Skeletal muscle tissue (tissue), 4 donors: ENCODE measurements around the gene MED12L. TPM values are rescaled to one million over a fixed set of nuclear protein-coding genes. Genes with fewer than 3 reads are reported as not detected.
A peak's percentile ranks its signal among the peaks of the same experiment; 100 is the strongest.

Experiments
- H3K27ac ChIP-seq: one replicate; pipeline ENCODE4 v1.7.0; 2013; ENCODE audit warnings: mild to moderate bottlenecking, low read depth, low read length, inconsistent platforms
- H3K27me3 ChIP-seq, 3 donors: one replicate each; pipeline ENCODE4 v1.7.0; 2013; ENCODE audit warnings: low read length in 3 of 3; ENCODE audit not compliant: control insufficient read depth in 3 of 3, insufficient read depth in 3 of 3
- H3K36me3 ChIP-seq, 3 donors: one replicate each; pipeline ENCODE4 v1.7.0; 2013; ENCODE audit warnings: low read length in 3 of 3; ENCODE audit not compliant: control insufficient read depth in 3 of 3, insufficient read depth in 3 of 3
- H3K4me1 ChIP-seq, 3 donors: one replicate each; pipeline ENCODE4 v1.7.0; 2013; ENCODE audit warnings: low read length in 3 of 3, mild to moderate bottlenecking in 3 of 3; ENCODE audit not compliant: control insufficient read depth in 3 of 3, insufficient read depth in 3 of 3
- H3K4me3 ChIP-seq, 3 donors: one replicate each; pipeline ENCODE4 v1.7.0; 2013; ENCODE audit warnings: low read length in 3 of 3
- H3K9ac ChIP-seq, 3 donors: one replicate each; pipeline ENCODE4 v1.7.0; 2013; ENCODE audit warnings: low read length in 3 of 3, mild to moderate bottlenecking in 3 of 3, moderate library complexity in 2 of 3, low read depth in 1 of 3
- H3K9me3 ChIP-seq, 3 donors: one replicate each; pipeline ENCODE4 v1.7.0; 2013; ENCODE audit warnings: low read length in 3 of 3; ENCODE audit not compliant: control insufficient read depth in 3 of 3
- total RNA-seq: library from RNA; depleted of rRNA; stranded (reverse); fragments of >200 nt; gene quantifications from one replicate; pipeline ENCODE4 v1.2.3, GENCODE V29; 2014
- donor health status: Osteomylitis.

MED12L gene
- total RNA-seq, result 8.9 TPM

- no peak within 1 kb of the TSS for H3K27ac ChIP-seq
- H3K4me3 ChIP-seq, result peak within 1 kb of the TSS; percentile 59 to 67 (median 62)
- no peaks in the 10 kb centered on the region for H3K36me3 ChIP-seq
- H3K27me3 ChIP-seq, result peaks cover 6 to 25% (median 20%) of the 10 kb centered on the region in 3 donors
- H3K4me1 ChIP-seq, result peaks cover 3 to 9% (median 8%) of the 10 kb centered on the region in 3 donors
- peak within 1 kb of the TSS in 2 of 3 donors; percentile 2 to 64 for H3K9ac ChIP-seq
- H3K9me3 ChIP-seq, result no peaks in the 10 kb centered on the region
Observed at GRCh38 chr3:151085227-151085888, at the start of gene MED12L. MED12L (plus strand) TSS chr3:151085664; CDS start chr3:151086927, 1,263 bp downstream.

GRCh38 chr3:151037746-151038477, 47.6 kb upstream of the MED12L start:
- Histone ChIP-seq H3K4me1 (no peaks in the 10 kb centered on the region), H3K4me3 (no peak overlapping the region), H3K27ac (no peak overlapping the region), H3K9me3 (no peaks in the 10 kb centered on the region), H3K36me3 (no peaks in the 10 kb centered on the region), H3K9ac (no peak overlapping the region), H3K27me3 (no peaks in the 10 kb centered on the region)

GRCh38 chr3:151044706-151045105, 40.8 kb upstream of the MED12L start:
- Histone ChIP-seq H3K36me3 (no peaks in the 10 kb centered on the region), H3K4me1 (no peaks in the 10 kb centered on the region), H3K9ac (no peak overlapping the region), H3K4me3 (no peak overlapping the region), H3K27me3 (no peaks in the 10 kb centered on the region), H3K27ac (no peak overlapping the region), H3K9me3 (no peaks in the 10 kb centered on the region)

- Histone ChIP-seq H3K9me3 (no peaks in the 10 kb centered on the region), H3K27me3 (no peaks in the 10 kb centered on the region), H3K4me3 (no peak overlapping the region), H3K36me3 (no peaks in the 10 kb centered on the region), H3K4me1 (no peaks in the 10 kb centered on the region), H3K9ac (no peak overlapping the region), H3K27ac (no peak overlapping the region)
Observed at GRCh38 chr3:151047636-151048035, 37.8 kb upstream of the MED12L start.

GRCh38 chr3:151051533-151051932, 33.9 kb upstream of the MED12L start:
- Histone ChIP-seq H3K4me1 (no peaks in the 10 kb centered on the region), H3K27ac (no peak overlapping the region), H3K4me3 (no peak overlapping the region), H3K36me3 (no peaks in the 10 kb centered on the region), H3K9ac (no peak overlapping the region), H3K27me3 (peaks cover 0 to 2% (median 0%) of the 10 kb centered on the region in 3 donors), H3K9me3 (no peaks in the 10 kb centered on the region)

GRCh38 chr3:151052346-151052745, 33.1 kb upstream of the MED12L start:
- H3K9ac ChIP-seq, result no peak overlapping the region
- H3K36me3 ChIP-seq, result no peaks in the 10 kb centered on the region
- H3K4me1 ChIP-seq, result no peaks in the 10 kb centered on the region
- H3K9me3 ChIP-seq, result no peaks in the 10 kb centered on the region
- no peak overlapping the region for H3K27ac ChIP-seq
- no peak overlapping the region for H3K4me3 ChIP-seq
- H3K27me3 ChIP-seq, result peaks cover 0 to 2% (median 0%) of the 10 kb centered on the region in 3 donors

- Histone ChIP-seq H3K27me3 (peaks cover 0 to 2% (median 0%) of the 10 kb centered on the region in 3 donors), H3K36me3 (no peaks in the 10 kb centered on the region), H3K9ac (no peak overlapping the region), H3K4me1 (no peaks in the 10 kb centered on the region), H3K9me3 (no peaks in the 10 kb centered on the region), H3K4me3 (no peak overlapping the region), H3K27ac (no peak overlapping the region)
Observed at GRCh38 chr3:151052756-151053155, 32.7 kb upstream of the MED12L start.

GRCh38 chr3:151058740-151059139, 26.7 kb upstream of the MED12L start:
- no peaks in the 10 kb centered on the region for H3K36me3 ChIP-seq
- H3K4me3 ChIP-seq, result no peak overlapping the region
- H3K27me3 ChIP-seq, result peaks cover 0 to 2% (median 0%) of the 10 kb centered on the region in 3 donors
- H3K4me1 ChIP-seq, result no peaks in the 10 kb centered on the region
- no peak overlapping the region for H3K9ac ChIP-seq
- no peaks in the 10 kb centered on the region for H3K9me3 ChIP-seq
- H3K27ac ChIP-seq, result no peak overlapping the region

GRCh38 chr3:151062611-151063010, 22.9 kb upstream of the MED12L start:
- H3K9me3 ChIP-seq, result no peaks in the 10 kb centered on the region
- H3K27ac ChIP-seq, result no peak overlapping the region
- no peaks in the 10 kb centered on the region for H3K36me3 ChIP-seq
- no peak overlapping the region for H3K4me3 ChIP-seq
- no peaks in the 10 kb centered on the region for H3K27me3 ChIP-seq
- H3K4me1 ChIP-seq, result no peaks in the 10 kb centered on the region
- no peak overlapping the region for H3K9ac ChIP-seq

GRCh38 chr3:151067158-151067557, 18.3 kb upstream of the MED12L start:
- H3K9ac ChIP-seq, result no peak overlapping the region
- no peak overlapping the region for H3K27ac ChIP-seq

More at GRCh38 chr3:151067158-151067557, 18.3 kb upstream of the MED12L start:
- Histone ChIP-seq H3K9me3 (no peaks in the 10 kb centered on the region), H3K4me1 (no peaks in the 10 kb centered on the region), H3K4me3 (no peak overlapping the region), H3K36me3 (no peaks in the 10 kb centered on the region), H3K27me3 (no peaks in the 10 kb centered on the region)
